CD1c-positive myeloid dendritic cell (primary cell): ENCODE measurements around the gene SMAD7.

Experiments
- DNase-seq: peaks from one replicate; pipeline ENCODE4 v3.0.0-alpha.2; 2016; ENCODE audit errors: extremely low spot score

Gene SMAD7

DNA sequence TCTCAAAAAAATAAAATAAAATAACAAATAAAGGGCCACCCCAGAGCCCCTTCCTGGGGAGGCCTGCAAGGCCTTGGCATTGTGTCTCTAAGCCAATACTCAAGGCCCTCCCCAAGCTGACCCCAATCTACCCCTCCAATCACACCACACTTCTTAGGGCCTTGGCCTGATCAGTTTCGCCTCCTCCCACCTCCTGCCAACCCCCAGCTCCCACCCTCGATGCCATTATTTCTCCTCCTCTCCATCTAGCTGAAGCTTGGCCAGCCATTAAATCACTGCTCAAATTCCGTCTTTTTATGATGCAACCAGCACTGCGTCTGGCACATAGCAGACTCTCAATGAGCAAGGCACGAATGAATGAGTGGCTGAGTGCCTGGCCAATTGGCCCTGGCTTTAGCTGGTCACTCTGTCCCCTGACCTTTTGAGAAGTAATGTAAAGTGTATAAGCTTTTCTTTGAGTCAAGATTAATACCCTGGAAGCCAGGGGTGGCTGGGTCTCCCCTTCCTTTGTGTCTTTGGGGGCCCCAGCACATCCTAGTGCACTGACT lies 55.9 kb downstream of the SMAD7 start:
- no peak for DNase-seq

DNA sequence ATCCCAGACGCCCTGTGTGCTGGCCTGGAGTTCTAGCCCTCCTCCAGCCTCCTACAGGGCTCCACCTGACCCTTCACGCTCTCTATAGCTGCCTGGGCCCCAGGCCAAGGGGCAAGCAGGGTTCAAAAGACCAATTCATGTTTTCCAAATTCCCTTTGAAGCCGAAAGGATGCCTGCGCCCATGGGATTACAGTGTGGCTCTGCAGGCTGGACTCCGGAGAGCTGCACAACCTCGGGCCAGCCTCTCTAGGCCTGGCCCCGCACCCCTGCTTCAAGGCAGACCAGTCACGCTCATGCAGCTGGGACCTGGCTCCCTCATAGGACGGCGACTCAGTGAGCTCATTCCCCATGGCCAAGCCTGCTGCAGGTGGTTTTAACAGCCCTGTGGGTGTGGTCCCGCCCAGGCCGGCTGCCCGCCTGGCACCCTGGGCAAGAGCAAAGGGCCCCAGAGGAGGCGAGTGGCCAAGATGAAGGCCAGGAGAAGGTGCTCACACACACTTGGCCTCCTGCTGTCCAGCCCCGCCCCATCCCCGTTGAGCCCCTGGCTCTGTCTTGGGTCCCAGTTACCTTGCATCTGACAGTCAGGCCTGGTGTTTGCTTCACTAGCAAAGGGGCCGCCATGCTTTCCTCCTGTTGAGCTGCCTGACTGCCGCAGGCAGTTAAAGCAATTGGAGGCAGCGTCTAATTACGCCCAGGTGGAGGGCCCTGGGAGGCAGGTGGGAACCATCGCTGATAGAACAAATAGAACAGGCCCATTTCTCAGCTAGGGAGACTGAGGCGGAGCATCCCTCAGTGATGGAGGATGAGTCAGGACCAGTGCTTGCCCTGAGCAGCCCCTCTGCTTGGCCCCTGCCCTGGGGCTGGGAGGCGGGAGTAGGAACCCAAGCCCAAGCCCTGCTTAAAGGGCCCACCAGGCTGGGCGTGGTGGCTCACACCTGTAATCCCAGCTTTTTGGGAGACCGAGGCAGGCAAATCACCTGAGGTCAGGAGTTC lies 56.9 kb downstream of the SMAD7 start:
- no peak for DNase-seq

GRCh38 chr18:48893061-48893607 lies 57.6 kb downstream of the SMAD7 start:
- no peak for DNase-seq

DNA sequence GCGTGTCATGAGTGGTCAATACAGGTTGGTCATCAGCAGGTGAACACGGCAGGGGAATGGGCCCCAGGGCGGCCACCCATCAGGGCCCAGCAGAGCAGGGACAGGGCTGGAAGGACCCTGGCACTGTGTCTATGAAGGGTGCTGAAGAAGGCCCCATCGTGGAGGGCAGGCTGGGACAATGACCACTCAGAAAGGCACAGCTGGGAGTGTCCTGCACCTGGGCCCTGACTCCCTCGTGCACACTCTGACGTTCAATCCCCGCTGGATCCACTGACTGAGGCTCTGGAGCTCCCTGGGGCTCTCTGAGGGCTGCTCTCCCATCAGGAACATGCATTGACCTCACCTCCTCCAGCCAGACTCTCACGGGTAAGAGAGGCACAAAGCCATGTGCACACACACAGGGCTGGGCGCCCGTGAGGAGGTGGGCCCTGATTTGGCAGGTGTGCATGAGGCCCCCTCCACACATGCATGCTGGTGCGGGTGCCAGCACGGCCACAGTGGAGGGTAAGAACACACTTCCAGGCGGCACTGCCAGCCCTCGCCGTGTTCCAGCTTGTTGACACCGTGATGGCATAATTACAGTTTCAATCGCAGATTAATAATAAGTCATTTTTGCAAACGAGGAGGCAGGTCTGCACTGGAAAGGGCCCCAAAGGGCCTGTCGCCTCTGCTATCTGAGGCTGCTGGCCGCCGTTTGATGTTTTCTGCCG lies 58.5 kb downstream of the SMAD7 start:
- DNase-seq = no peak

GRCh38 chr18:48891721-48892120 lies 59.0 kb downstream of the SMAD7 start:
- no peak for DNase-seq

DNA sequence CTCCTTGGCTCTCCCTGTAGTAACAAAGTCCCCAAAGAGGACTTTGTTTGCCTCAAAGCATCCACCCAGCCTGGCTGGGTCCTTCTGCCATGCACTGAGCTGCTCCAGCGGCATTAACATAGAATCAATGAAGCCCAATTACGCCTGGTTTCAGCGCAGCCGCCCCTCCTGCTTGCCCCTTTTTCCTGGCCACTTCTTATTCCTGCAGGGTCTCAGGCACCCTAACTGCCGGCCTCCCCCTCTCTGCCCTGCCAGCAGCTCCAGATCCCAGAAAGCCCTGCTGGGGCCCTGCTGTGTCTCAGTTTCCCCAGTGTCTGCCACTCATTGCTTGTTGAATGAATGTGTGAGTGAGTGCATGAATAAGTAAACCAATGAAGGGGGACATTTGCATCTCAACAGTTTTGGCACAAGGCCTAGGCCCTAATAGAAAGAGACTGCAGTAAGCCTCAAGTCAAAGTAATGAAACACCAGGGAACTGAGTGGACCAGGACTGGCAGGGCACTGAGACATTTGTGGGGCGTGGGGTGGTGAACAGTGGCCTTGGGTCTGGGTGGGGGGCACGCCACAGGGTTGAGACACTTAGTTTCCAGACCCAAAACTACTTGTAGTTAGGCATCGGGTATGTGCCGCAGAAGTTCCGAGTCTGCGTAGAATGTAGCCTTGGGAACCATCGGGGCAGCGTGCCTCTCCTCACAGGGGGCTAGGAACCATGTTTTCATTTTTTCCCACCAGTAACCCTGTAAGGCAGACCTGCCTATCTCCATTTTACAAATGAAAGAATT lies 60.6 kb downstream of the SMAD7 start:
- no peak for DNase-seq

- no peak for DNase-seq
Measured at GRCh38 chr18:48889115-48889941, 61.4 kb downstream of the SMAD7 start.

- DNase-seq = no peak
Measured at GRCh38 chr18:48888773-48889080, 62.0 kb downstream of the SMAD7 start.

GRCh38 chr18:48887905-48888772 lies 62.6 kb downstream of the SMAD7 start:
- DNase-seq = no peak

DNA sequence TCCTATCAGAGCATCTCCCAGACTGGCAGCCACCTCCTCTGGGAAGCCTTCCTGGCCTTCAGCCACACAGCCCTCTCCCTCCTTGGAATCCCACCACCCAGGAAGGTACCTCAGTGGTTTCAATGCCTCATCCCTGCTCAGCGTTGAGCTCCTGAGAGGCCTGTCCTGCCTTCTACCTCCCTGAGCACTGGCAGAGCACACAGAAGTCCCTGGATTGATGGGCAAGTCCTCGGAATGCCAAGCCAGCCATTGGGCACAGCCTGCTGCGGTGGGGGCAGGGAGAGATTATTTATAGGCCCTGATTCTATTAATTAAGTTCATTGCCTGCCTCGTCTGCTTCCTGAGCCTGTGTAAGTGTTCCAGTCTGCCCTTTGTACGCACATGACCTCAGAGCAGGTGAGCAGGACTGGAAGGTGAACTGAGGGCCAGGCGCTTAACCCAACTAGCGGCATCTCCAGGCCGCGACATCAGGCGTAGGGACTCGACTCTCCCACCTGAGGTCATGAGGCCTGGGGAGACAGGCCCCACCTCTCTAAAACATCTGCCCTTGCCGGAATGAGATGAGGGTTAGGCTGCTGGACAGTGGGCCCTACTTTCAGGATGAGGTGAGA lies 63.4 kb downstream of the SMAD7 start:
- no peak for DNase-seq

DNA sequence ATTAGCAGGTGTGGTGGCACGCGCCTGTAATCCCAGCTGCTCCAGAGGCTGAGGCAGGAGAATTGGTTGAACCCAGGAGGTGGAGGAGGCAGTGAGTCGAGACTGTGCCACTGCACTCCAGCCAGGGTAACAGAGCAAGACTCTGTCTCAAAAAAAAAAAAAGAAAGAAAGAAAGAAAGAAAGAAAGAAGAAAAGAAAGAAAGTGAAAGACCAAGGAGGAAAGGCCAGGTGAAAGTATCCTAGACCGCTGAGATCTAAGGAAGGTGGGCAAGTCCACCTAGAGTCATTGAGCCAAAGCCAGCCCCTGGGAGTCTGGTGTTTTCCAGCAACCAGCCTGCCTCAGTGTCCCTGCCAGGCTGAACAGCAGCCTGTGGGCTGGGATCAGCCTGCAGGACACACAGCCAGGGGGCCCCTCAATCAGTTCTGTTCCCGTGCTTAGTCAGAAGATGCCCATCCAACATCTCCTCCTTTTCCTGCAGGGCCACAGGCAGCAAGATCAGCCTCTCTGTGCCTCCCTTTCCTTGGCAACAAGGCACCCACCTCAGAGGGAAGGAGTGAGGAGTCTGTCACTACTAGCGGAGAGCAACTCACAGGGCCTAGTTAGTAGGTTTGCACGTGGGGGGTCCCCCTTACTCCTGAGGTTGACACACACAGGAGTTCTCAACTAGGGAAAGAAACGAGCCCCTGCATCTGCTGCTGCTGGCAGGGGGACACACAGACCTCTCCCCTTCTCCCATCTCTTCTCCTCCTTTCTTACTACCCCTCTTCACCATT lies 64.1 kb downstream of the SMAD7 start:
- no peak for DNase-seq

- DNase-seq = no peak
Measured at GRCh38 chr18:48885924-48886400, 64.8 kb downstream of the SMAD7 start.

GRCh38 chr18:48885266-48885923 lies 65.4 kb downstream of the SMAD7 start:
- no peak for DNase-seq

- no peak for DNase-seq
Measured at GRCh38 chr18:48884771-48885170, 66.0 kb downstream of the SMAD7 start.

GRCh38 chr18:48884306-48884705 lies 66.5 kb downstream of the SMAD7 start:
- DNase-seq = peak; percentile 48

- DNase-seq = no peak
Measured at GRCh38 chr18:48882379-48882778, 68.4 kb downstream of the SMAD7 start.

DNA sequence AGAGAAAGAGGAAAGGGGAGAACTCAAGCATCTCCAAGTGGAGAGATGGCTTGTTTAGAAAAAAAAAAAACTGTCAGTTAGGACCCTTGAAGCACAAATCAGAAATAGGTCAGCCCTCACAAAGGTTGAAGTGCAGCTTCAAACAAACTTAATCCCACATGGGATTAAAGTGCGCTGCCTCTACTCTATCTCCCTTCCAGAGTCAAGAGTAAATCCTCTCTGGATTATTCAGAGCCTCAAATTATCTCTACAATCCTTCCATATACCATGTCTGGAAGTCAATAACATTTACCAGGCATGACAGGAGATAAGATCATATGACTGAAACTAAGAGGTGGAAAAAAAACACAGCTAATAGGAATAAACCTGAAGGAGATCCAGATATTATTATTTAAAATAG lies 69.8 kb downstream of the SMAD7 start:
- no peak for DNase-seq

DNA sequence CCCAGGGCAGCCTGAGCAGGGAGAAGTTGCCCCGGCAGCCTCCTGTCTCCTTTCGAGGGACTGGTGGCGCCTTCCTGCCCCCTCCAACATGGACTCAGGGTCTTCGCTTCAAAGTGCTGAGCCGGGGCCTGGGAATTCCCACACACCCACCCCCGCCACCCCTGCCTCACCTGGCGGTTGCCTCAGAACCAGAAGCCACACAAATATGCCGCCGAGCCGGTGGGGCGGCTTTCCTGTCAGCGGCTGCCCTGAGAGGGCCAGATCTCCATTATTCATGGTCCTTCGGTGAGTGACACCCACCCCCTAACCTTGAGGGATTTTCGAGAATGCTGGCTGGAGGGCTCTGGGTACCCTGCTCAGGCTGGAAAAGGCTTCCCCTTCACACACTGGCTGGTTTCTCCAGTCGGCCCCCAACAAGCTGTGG lies 71.7 kb downstream of the SMAD7 start:
- DNase-seq = no peak
